ENCODE results near the gene KRT6A. TPM values are rescaled to one million over a fixed set of nuclear protein-coding genes. Genes with fewer than 3 reads are reported as not detected.

Gene KRT6A
- total and polyA plus RNA-seq, 2 of the 8 experiments (the other 6 are each of a cell fraction or from before 2014, with no cell fraction given): 0.11 TPM; not detected in 1

DNA sequence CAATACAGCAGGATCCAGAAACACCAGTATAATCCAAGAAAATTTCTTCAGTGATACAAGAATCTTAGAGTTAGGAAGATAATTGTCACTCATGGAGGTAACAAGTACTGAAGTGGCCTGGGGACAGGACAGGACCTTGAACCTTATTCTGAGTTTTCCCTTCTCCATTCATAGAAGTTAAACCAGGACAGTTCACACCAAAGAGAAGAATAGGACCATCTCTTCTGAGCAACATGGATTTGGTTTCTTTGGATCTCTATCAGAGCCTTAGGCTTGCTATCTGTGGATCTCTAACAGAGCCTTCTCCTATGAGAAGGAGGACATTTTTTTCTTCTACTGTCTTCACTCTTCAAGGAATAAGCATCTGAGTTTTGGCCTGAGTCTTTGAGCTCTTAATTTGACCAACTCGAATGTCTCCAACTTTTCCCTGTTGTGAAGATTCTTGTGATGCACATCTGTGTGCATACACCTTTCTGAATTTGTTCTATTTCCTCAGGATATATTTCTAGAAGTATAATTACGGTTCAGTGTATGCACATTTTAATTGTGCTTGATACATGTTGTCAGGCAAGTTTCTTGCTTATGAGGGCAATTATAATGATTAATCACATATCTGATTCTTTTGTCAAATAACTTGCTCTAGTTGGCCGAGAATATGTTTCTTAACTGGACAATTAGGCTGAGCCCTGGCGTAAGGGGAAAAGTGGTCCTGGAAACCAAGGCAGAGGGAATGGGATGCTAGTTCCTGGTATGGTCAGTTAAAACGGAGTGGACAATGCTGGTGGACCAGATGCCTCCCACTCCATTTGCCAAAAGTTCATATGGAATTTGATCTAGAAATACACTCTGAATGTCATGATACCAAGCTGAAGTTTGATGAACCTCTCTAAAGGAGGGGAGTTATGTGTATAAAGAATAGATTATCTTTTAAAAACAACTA lies 6.6 kb downstream of the KRT6A start:
- Histone ChIP-seq H3K27me3 (replicated peaks in 1 of 4; ENCODE audit: control insufficient read depth in 3 of 4, extremely low read depth in 1 of 4, insufficient read depth in 3 of 4, low read length in 3 of 4) (no peaks in the 10 kb centered on the region), H4K5ac (ENCODE audit: insufficient read length, low read depth, low read length) (no peak overlapping the region), H3K23ac (ENCODE audit: insufficient read length) (no peak overlapping the region), H3K4me1 (replicated peaks in 1 of 4; ENCODE audit: control insufficient read depth in 3 of 4, insufficient read depth in 4 of 4, low read length in 3 of 4) (no peaks in the 10 kb centered on the region), H2BK5ac (ENCODE audit: low read depth, low read length) (no peak overlapping the region), H3K36me3 (ENCODE audit: control insufficient read depth in 2 of 4, insufficient read depth in 4 of 4, low read length in 3 of 4) (no peaks in the 10 kb centered on the region), H3K79me2 (ENCODE audit: control insufficient read depth in 1 of 2, insufficient read depth in 2 of 2, low read length in 2 of 2) (no peaks in the 10 kb centered on the region), H3K18ac (ENCODE audit: extremely low read depth, low read length) (no peak overlapping the region), H4K20me1 (replicated peaks in 1 of 2; ENCODE audit: control insufficient read depth in 1 of 2, insufficient read depth in 2 of 2, low read length in 2 of 2) (no peaks in the 10 kb centered on the region), H2AK5ac (ENCODE audit: low read depth, low read length) (no peak overlapping the region), H4K8ac (ENCODE audit: extremely low read depth, insufficient read depth, low read length) (no peak overlapping the region), H3K9ac (replicated peaks in 1 of 4; ENCODE audit: extremely low read depth in 1 of 4, low read depth in 3 of 4, low read length in 3 of 4) (no peak overlapping the region), H3K9me3 (ENCODE audit: insufficient read depth in 2 of 2, low read depth in 1 of 2, low read length in 1 of 2) (no peaks in the 10 kb centered on the region), H3K4ac (replicated peaks; ENCODE audit: insufficient read length, low read depth, low read length) (no peak overlapping the region), H2BK120ac (replicated peaks; ENCODE audit: low read depth, low read length) (no peak overlapping the region), H3K56ac (replicated peaks; ENCODE audit: insufficient read length, low read depth, low read length) (no peak overlapping the region), H3K4me2 (ENCODE audit: insufficient read depth in 1 of 2, low read depth in 2 of 2, low read length in 2 of 2) (no peak overlapping the region), H3K4me3 (ENCODE audit: extremely low read depth in 1 of 4, insufficient read depth in 2 of 4, low read depth in 3 of 4, low read length in 4 of 4) (no peak overlapping the region), H3K23me2 (ENCODE audit: low read depth, low read length) (no peaks in the 10 kb centered on the region), H2BK12ac (ENCODE audit: low read depth, low read length) (no peak overlapping the region), H3K14ac (ENCODE audit: insufficient read length) (no peak overlapping the region), H3K27ac (ENCODE audit: low read depth, low read length) (no peak overlapping the region), H4K91ac (replicated peaks; ENCODE audit: insufficient read length, low read length) (no peak overlapping the region), H3K79me1 (ENCODE audit: low read depth, low read length) (no peaks in the 10 kb centered on the region), H2BK20ac (ENCODE audit: low read length) (no peak overlapping the region), H2AFZ (ENCODE audit: low read length) (no peak overlapping the region), H2BK15ac (ENCODE audit: low read length) (no peak overlapping the region)
- DNase-seq (ENCODE audit: low read depth in 1 of 2, low spot score in 2 of 2): no peak
- CTCF ChIA-PET (ENCODE audit: partially characterized antibody): no interaction called here
- POLR2A ChIA-PET (ENCODE audit: partially characterized antibody): no interaction called here
- no peak for TF ChIP-seq KDM1A (IDR thresholded peaks at IDR 0.05; ENCODE audit: borderline replicate concordance, low read length)
- 87% methylated on average over 5 of the region's 5 CpGs; no CpG with 5 or more reads in 1 of the 2 experiments for WGBS, 2 experiments (ENCODE audit: extremely low coverage in 1 of 2, insufficient coverage in 1 of 2, insufficient read length in 1 of 2, insufficient replicate concordance in 2 of 2, low coverage in 1 of 2, low lambda C conversion rate in 2 of 2, missing lambda C conversion rate in 1 of 2)
- FAIRE-seq: no peak
